ENCODE data around the gene IQSEC1.

Gene IQSEC1

GRCh38 chr3:13106308-13107001 is 33.2 kb upstream of the IQSEC1 start:
- Histone ChIP-seq H3K36me3 (ENCODE audit: control insufficient read depth in 2 of 2, insufficient read depth in 2 of 2, low read length in 2 of 2) (no peaks in the 10 kb centered on the region), H3K4me1 (ENCODE audit: control insufficient read depth, insufficient read depth, low read length) (no peaks in the 10 kb centered on the region), H3K4me3 (ENCODE audit: low read length in 2 of 2) (no peak overlapping the region), H3K9me3 (ENCODE audit: control insufficient read depth in 2 of 2, low read length in 2 of 2) (no peaks in the 10 kb centered on the region), H3K27me3 (ENCODE audit: control insufficient read depth in 1 of 2, insufficient read depth in 2 of 2, low read length in 2 of 2) (peaks cover 1 to 3% of the 10 kb centered on the region in 2 donors), H3K27ac (ENCODE audit: low read length) (no peak overlapping the region), H3K9ac (ENCODE audit: low read length in 2 of 2) (no peak overlapping the region)

GRCh38 chr3:13105896-13106250 is 32.6 kb upstream of the IQSEC1 start:
- Histone ChIP-seq H3K4me1 (ENCODE audit: control insufficient read depth, insufficient read depth, low read length) (no peaks in the 10 kb centered on the region), H3K9me3 (ENCODE audit: control insufficient read depth in 2 of 2, low read length in 2 of 2) (no peaks in the 10 kb centered on the region), H3K9ac (ENCODE audit: low read length in 2 of 2) (no peak overlapping the region), H3K4me3 (ENCODE audit: low read length in 2 of 2) (no peak overlapping the region), H3K27me3 (ENCODE audit: control insufficient read depth in 1 of 2, insufficient read depth in 2 of 2, low read length in 2 of 2) (peaks cover 0 to 3% of the 10 kb centered on the region in 2 donors), H3K36me3 (ENCODE audit: control insufficient read depth in 2 of 2, insufficient read depth in 2 of 2, low read length in 2 of 2) (no peaks in the 10 kb centered on the region), H3K27ac (ENCODE audit: low read length) (no peak overlapping the region)

GRCh38 chr3:13105181-13105895 is 32.1 kb upstream of the IQSEC1 start:
- Histone ChIP-seq H3K27me3 (ENCODE audit: control insufficient read depth in 1 of 2, insufficient read depth in 2 of 2, low read length in 2 of 2) (peaks cover 0 to 3% of the 10 kb centered on the region in 2 donors), H3K4me1 (ENCODE audit: control insufficient read depth, insufficient read depth, low read length) (no peaks in the 10 kb centered on the region), H3K9ac (ENCODE audit: low read length in 2 of 2) (no peak overlapping the region), H3K27ac (ENCODE audit: low read length) (no peak overlapping the region), H3K4me3 (ENCODE audit: low read length in 2 of 2) (no peak overlapping the region), H3K36me3 (ENCODE audit: control insufficient read depth in 2 of 2, insufficient read depth in 2 of 2, low read length in 2 of 2) (no peaks in the 10 kb centered on the region), H3K9me3 (ENCODE audit: control insufficient read depth in 2 of 2, low read length in 2 of 2) (no peaks in the 10 kb centered on the region)

- Histone ChIP-seq H3K9me3 (ENCODE audit: control insufficient read depth in 2 of 2, low read length in 2 of 2) (no peaks in the 10 kb centered on the region), H3K4me3 (ENCODE audit: low read length in 2 of 2) (no peak overlapping the region), H3K27ac (ENCODE audit: low read length) (no peak overlapping the region), H3K9ac (ENCODE audit: low read length in 2 of 2) (no peak overlapping the region), H3K4me1 (ENCODE audit: control insufficient read depth, insufficient read depth, low read length) (no peaks in the 10 kb centered on the region), H3K27me3 (ENCODE audit: control insufficient read depth in 1 of 2, insufficient read depth in 2 of 2, low read length in 2 of 2) (peaks cover 0 to 3% of the 10 kb centered on the region in 2 donors), H3K36me3 (ENCODE audit: control insufficient read depth in 2 of 2, insufficient read depth in 2 of 2, low read length in 2 of 2) (no peaks in the 10 kb centered on the region)
These were observed 31.3 kb upstream of the IQSEC1 start for GRCh38 chr3:13104511-13104910.

GRCh38 chr3:13103416-13104058 is 30.3 kb upstream of the IQSEC1 start:
- H3K9ac ChIP-seq (ENCODE audit: low read length in 2 of 2), result no peak overlapping the region
- peaks cover 0 to 3% of the 10 kb centered on the region in 2 donors for H3K27me3 ChIP-seq (ENCODE audit: control insufficient read depth in 1 of 2, insufficient read depth in 2 of 2, low read length in 2 of 2)
- no peaks in the 10 kb centered on the region for H3K4me1 ChIP-seq (ENCODE audit: control insufficient read depth, insufficient read depth, low read length)
- no peaks in the 10 kb centered on the region for H3K9me3 ChIP-seq (ENCODE audit: control insufficient read depth in 2 of 2, low read length in 2 of 2)
- H3K27ac ChIP-seq (ENCODE audit: low read length), result no peak overlapping the region
- no peaks in the 10 kb centered on the region for H3K36me3 ChIP-seq (ENCODE audit: control insufficient read depth in 2 of 2, insufficient read depth in 2 of 2, low read length in 2 of 2)
- no peak overlapping the region for H3K4me3 ChIP-seq (ENCODE audit: low read length in 2 of 2)

- Histone ChIP-seq H3K4me3 (ENCODE audit: low read length in 2 of 2) (no peak overlapping the region), H3K36me3 (ENCODE audit: control insufficient read depth in 2 of 2, insufficient read depth in 2 of 2, low read length in 2 of 2) (no peaks in the 10 kb centered on the region), H3K27me3 (ENCODE audit: control insufficient read depth in 1 of 2, insufficient read depth in 2 of 2, low read length in 2 of 2) (peaks cover 0 to 3% of the 10 kb centered on the region in 2 donors), H3K27ac (ENCODE audit: low read length) (no peak overlapping the region), H3K9me3 (ENCODE audit: control insufficient read depth in 2 of 2, low read length in 2 of 2) (no peaks in the 10 kb centered on the region), H3K9ac (ENCODE audit: low read length in 2 of 2) (no peak overlapping the region), H3K4me1 (ENCODE audit: control insufficient read depth, insufficient read depth, low read length) (no peaks in the 10 kb centered on the region)
These were observed 29.4 kb upstream of the IQSEC1 start for GRCh38 chr3:13102386-13103345.

- no peak overlapping the region for H3K27ac ChIP-seq (ENCODE audit: low read length)
- no peaks in the 10 kb centered on the region for H3K4me1 ChIP-seq (ENCODE audit: control insufficient read depth, insufficient read depth, low read length)
- H3K27me3 ChIP-seq (ENCODE audit: control insufficient read depth in 1 of 2, insufficient read depth in 2 of 2, low read length in 2 of 2), result peaks cover 0 to 3% of the 10 kb centered on the region in 2 donors
- no peak overlapping the region for H3K4me3 ChIP-seq (ENCODE audit: low read length in 2 of 2)
- H3K36me3 ChIP-seq (ENCODE audit: control insufficient read depth in 2 of 2, insufficient read depth in 2 of 2, low read length in 2 of 2), result no peaks in the 10 kb centered on the region
- H3K9ac ChIP-seq (ENCODE audit: low read length in 2 of 2), result no peak overlapping the region
- H3K9me3 ChIP-seq (ENCODE audit: control insufficient read depth in 2 of 2, low read length in 2 of 2), result no peaks in the 10 kb centered on the region
These were observed 26.5 kb upstream of the IQSEC1 start for GRCh38 chr3:13099707-13100106.

GRCh38 chr3:13098192-13098988 is 25.2 kb upstream of the IQSEC1 start:
- H3K27me3 ChIP-seq (ENCODE audit: control insufficient read depth in 1 of 2, insufficient read depth in 2 of 2, low read length in 2 of 2), result no peaks in the 10 kb centered on the region
- H3K9me3 ChIP-seq (ENCODE audit: control insufficient read depth in 2 of 2, low read length in 2 of 2), result no peaks in the 10 kb centered on the region

GRCh38 chr3:13096356-13096755 is 23.1 kb upstream of the IQSEC1 start:
- H3K27ac ChIP-seq (ENCODE audit: low read length), result no peak overlapping the region
- H3K4me1 ChIP-seq (ENCODE audit: control insufficient read depth, insufficient read depth, low read length), result peaks cover 13% of the 10 kb centered on the region
- H3K4me3 ChIP-seq (ENCODE audit: low read length in 2 of 2), result no peak overlapping the region
- no peaks in the 10 kb centered on the region for H3K9me3 ChIP-seq (ENCODE audit: control insufficient read depth in 2 of 2, low read length in 2 of 2)
- no peak overlapping the region for H3K9ac ChIP-seq (ENCODE audit: low read length in 2 of 2)
- no peaks in the 10 kb centered on the region for H3K27me3 ChIP-seq (ENCODE audit: control insufficient read depth in 1 of 2, insufficient read depth in 2 of 2, low read length in 2 of 2)
- no peaks in the 10 kb centered on the region for H3K36me3 ChIP-seq (ENCODE audit: control insufficient read depth in 2 of 2, insufficient read depth in 2 of 2, low read length in 2 of 2)

More at GRCh38 chr3:13098192-13098988, 25.2 kb upstream of the IQSEC1 start:
- no peaks in the 10 kb centered on the region for H3K36me3 ChIP-seq (ENCODE audit: control insufficient read depth in 2 of 2, insufficient read depth in 2 of 2, low read length in 2 of 2)
- no peak overlapping the region for H3K9ac ChIP-seq (ENCODE audit: low read length in 2 of 2)
- H3K4me1 ChIP-seq (ENCODE audit: control insufficient read depth, insufficient read depth, low read length), result no peaks in the 10 kb centered on the region
- H3K4me3 ChIP-seq (ENCODE audit: low read length in 2 of 2), result no peak overlapping the region
- H3K27ac ChIP-seq (ENCODE audit: low read length), result no peak overlapping the region
